Thymus (tissue), 11 donors: ENCODE results near the gene TOX3. TPM values are rescaled to one million over a fixed set of nuclear protein-coding genes. Genes with fewer than 3 reads are reported as not detected.
A peak's percentile ranks its signal among the peaks of the same experiment; 100 is the strongest.

Source experiments
- DNase-seq, 9 donors: peaks; one replicate each; pipeline ENCODE4 v3.0.0-alpha.2; 2013; ENCODE audit warnings: low spot score in 9 of 9, low read depth in 6 of 9, missing footprints in 1 of 9
- H3K27ac ChIP-seq, 2 donors: one replicate each; pipeline ENCODE4 v1.5.1; 2013; ENCODE audit warnings: control low read depth in 1 of 2, low read depth in 1 of 2, low read length in 1 of 2, mild to moderate bottlenecking in 1 of 2, moderate library complexity in 1 of 2
- H3K27me3 ChIP-seq, 2 donors: one replicate each; pipeline ENCODE4 v1.5.1; 2013; ENCODE audit warnings: low read length in 1 of 2; ENCODE audit not compliant: control insufficient read depth in 2 of 2, insufficient read depth in 1 of 2
- H3K36me3 ChIP-seq, 2 donors: one replicate each; pipeline ENCODE4 v1.5.1; 2013; ENCODE audit warnings: low read length in 1 of 2, mild to moderate bottlenecking in 1 of 2, moderate library complexity in 1 of 2; ENCODE audit not compliant: control insufficient read depth in 2 of 2, insufficient read depth in 2 of 2
- H3K4me1 ChIP-seq, 2 donors: one replicate each; pipeline ENCODE4 v1.5.1; 2013; ENCODE audit warnings: low read length in 2 of 2; ENCODE audit not compliant: control insufficient read depth in 2 of 2, insufficient read depth in 2 of 2
- H3K4me3 ChIP-seq, 2 donors: one replicate each; pipeline ENCODE4 v1.5.1; 2013; ENCODE audit warnings: low read length in 2 of 2, control low read depth in 1 of 2, mild to moderate bottlenecking in 1 of 2
- H3K9me3 ChIP-seq, 2 donors: one replicate each; pipeline ENCODE4 v1.5.1; 2013; ENCODE audit warnings: low read length in 1 of 2, mild to moderate bottlenecking in 1 of 2; ENCODE audit not compliant: control insufficient read depth in 2 of 2, insufficient read depth in 1 of 2
- WGBS: extraction: QIAGEN DNeasy Blood & Tissue Kit; methylation state at CpG from one replicate; pipeline ENCODE4 v1.1.7; 2013; 5-methylcytosine and 5-hydroxymethylcytosine counted together
- polyA plus RNA-seq: library from polyadenylated mRNA; stranded (reverse); fragments of 200-250 nt; gene quantifications from one replicate; pipeline ENCODE4 v1.2.3, GENCODE V29; 2013
- total RNA-seq: library from RNA; stranded (reverse); fragments of 120-200 nt; gene quantifications from one replicate; pipeline ENCODE4 v1.2.4, GENCODE V29; 2013
- donor health status: healthy.

TOX3 gene
- total and polyA plus RNA-seq, 2 donors, result 0.87 to 0.90 TPM

- Histone ChIP-seq H3K36me3 (no peaks in the 10 kb centered on the region), H3K4me1 (no peaks in the 10 kb centered on the region), H3K27ac (no peak overlapping the region), H3K27me3 (peaks cover 0 to 2% of the 10 kb centered on the region in 2 donors), H3K4me3 (no peak overlapping the region), H3K9me3 (no peaks in the 10 kb centered on the region)
- whole genome bisulfite sequencing, result 75% methylated on average over 1 of the region's 1 CpG
- no peak for DNase-seq
Observed at GRCh38 chr16:52554334-52554733, 7.4 kb upstream of the TOX3 start.

- no peak overlapping the region for H3K27ac ChIP-seq
- no peaks in the 10 kb centered on the region for H3K9me3 ChIP-seq
- H3K4me1 ChIP-seq, result no peaks in the 10 kb centered on the region
- H3K27me3 ChIP-seq, result peaks cover 7 to 11% of the 10 kb centered on the region in 2 donors
- no peaks in the 10 kb centered on the region for H3K36me3 ChIP-seq
- WGBS, result 81% methylated on average over 2 of the region's 2 CpGs
- no peak overlapping the region for H3K4me3 ChIP-seq
- no peak for DNase-seq
Observed at GRCh38 chr16:52553322-52553721, 6.4 kb upstream of the TOX3 start.

- H3K9me3 ChIP-seq, result no peaks in the 10 kb centered on the region
- H3K36me3 ChIP-seq, result no peaks in the 10 kb centered on the region
- H3K27ac ChIP-seq, result no peak overlapping the region
- DNase-seq, result no peak
- WGBS, result 77% methylated on average over 5 of the region's 5 CpGs
- H3K4me3 ChIP-seq, result no peak overlapping the region
- peaks cover 14 to 17% of the 10 kb centered on the region in 2 donors for H3K27me3 ChIP-seq
- H3K4me1 ChIP-seq, result no peaks in the 10 kb centered on the region
Observed at GRCh38 chr16:52552643-52553042, 5.7 kb upstream of the TOX3 start.

GRCh38 chr16:52549011-52549692, 2.2 kb upstream of the TOX3 start:
- no peaks in the 10 kb centered on the region for H3K9me3 ChIP-seq
- no peak overlapping the region for H3K4me3 ChIP-seq
- WGBS, result 25% methylated on average over 11 of the region's 11 CpGs
- H3K27ac ChIP-seq, result no peak overlapping the region
- H3K4me1 ChIP-seq, result no peaks in the 10 kb centered on the region
- H3K36me3 ChIP-seq, result no peaks in the 10 kb centered on the region
- DNase-seq, result no peak
- peaks cover 43 to 46% of the 10 kb centered on the region in 2 donors for H3K27me3 ChIP-seq

GRCh38 chr16:52548261-52549010, 1.5 kb upstream of the TOX3 start:
- Histone ChIP-seq H3K36me3 (no peaks in the 10 kb centered on the region), H3K4me1 (no peaks in the 10 kb centered on the region), H3K9me3 (no peaks in the 10 kb centered on the region), H3K27me3 (peaks cover 43 to 46% of the 10 kb centered on the region in 2 donors), H3K4me3 (no peak overlapping the region), H3K27ac (no peak overlapping the region)
- 18% methylated on average over 10 of the region's 10 CpGs for WGBS
- no peak for DNase-seq

GRCh38 chr16:52547834-52548215, 882 bp upstream of the TOX3 start:
- no peaks in the 10 kb centered on the region for H3K9me3 ChIP-seq
- no peak overlapping the region for H3K4me3 ChIP-seq
- peaks cover 43 to 46% of the 10 kb centered on the region in 2 donors for H3K27me3 ChIP-seq
- no peaks in the 10 kb centered on the region for H3K36me3 ChIP-seq
- 26% methylated on average over 8 of the region's 8 CpGs for WGBS
- H3K4me1 ChIP-seq, result no peaks in the 10 kb centered on the region
- H3K27ac ChIP-seq, result no peak overlapping the region
- DNase-seq, result no peak

- Histone ChIP-seq H3K9me3 (no peaks in the 10 kb centered on the region), H3K4me1 (no peaks in the 10 kb centered on the region), H3K36me3 (no peaks in the 10 kb centered on the region), H3K4me3 (peak overlapping the region; percentile 22 to 33), H3K27ac (no peak overlapping the region), H3K27me3 (peaks cover 43 to 46% of the 10 kb centered on the region in 2 donors)
- WGBS, result 3% methylated on average over 79 of the region's 79 CpGs
- DNase-seq, result no peak
Observed at GRCh38 chr16:52546291-52547003, 496 bp downstream of the TOX3 start.

GRCh38 chr16:52545898-52546266, 1.1 kb downstream of the TOX3 start:
- H3K27me3 ChIP-seq, result peaks cover 43 to 46% of the 10 kb centered on the region in 2 donors

More at GRCh38 chr16:52545898-52546266, 1.1 kb downstream of the TOX3 start:
- Histone ChIP-seq H3K9me3 (no peaks in the 10 kb centered on the region), H3K4me1 (no peaks in the 10 kb centered on the region), H3K36me3 (no peaks in the 10 kb centered on the region), H3K4me3 (peak overlapping the region in 1 of 2 donors; percentile 22), H3K27ac (no peak overlapping the region)
- no peak for DNase-seq
- 4% methylated on average over 15 of the region's 15 CpGs for WGBS
